SK-N-SH (cell line): ENCODE data around the gene SPAAR. TPM values are rescaled to one million over a fixed set of nuclear protein-coding genes. Genes with fewer than 3 reads are reported as not detected.

ENCODE experiments used
- CTCF ChIA-PET: fragments of 300-600, 350-600 bp; formaldehyde crosslinking; extraction: SDS; loops from one replicate; lab custom pipeline; 2021; lab: Yijun Ruan, JAX
- POLR2A ChIA-PET: fragments of 350-600 bp; sonication (Branson Sonifier 250); formaldehyde crosslinking; extraction: SDS; loops from one replicate; lab custom pipeline; 2020; ENCODE audit warnings: antibody characterized with exemption, inconsistent platforms; lab: Yijun Ruan, JAX
- DNase-seq: peaks from one replicate; pipeline ENCODE4 v3.0.0; 2012
- H2AFZ ChIP-seq: fragments of 200-600 bp; sonication (generic); 2 replicates; pipeline ENCODE4 v1.8.1; 2016; ENCODE audit warnings: antibody characterized with exemption, mild to moderate bottlenecking, low read depth
- H3F3A ChIP-seq: fragments of 200-600 bp; sonication (generic); replicated peaks from 2 replicates; pipeline ENCODE3; 2016; ENCODE audit warnings: antibody characterized with exemption, mild to moderate bottlenecking; ENCODE audit not compliant: insufficient read depth
- H3K27ac ChIP-seq, 2 experiments: fragments of 200-500 bp in 1 of 2; fragments of 200-600 bp in 1 of 2; sonication (Bioruptor generic) in 1 of 2; sonication (generic), shearing (Covaris generic) in 1 of 2; 2 replicates each; pipeline versions ENCODE4 v1.5.1 to v1.6.1; 2014 to 2016; ENCODE audit warnings: low read depth in 2 of 2, inconsistent platforms in 1 of 2, low read length in 1 of 2, mild to moderate bottlenecking in 1 of 2, mixed read lengths in 1 of 2
- H3K27me3 ChIP-seq: fragments of 200-600 bp; sonication (generic), shearing (Covaris generic); 2 replicates; pipeline ENCODE4 v1.6.1; 2016; ENCODE audit warnings: mixed run types; ENCODE audit not compliant: insufficient read depth
- H3K36me3 ChIP-seq, 2 experiments: fragments of 200-500 bp in 1 of 2; fragments of 200-600 bp in 1 of 2; sonication (Bioruptor generic) in 1 of 2; sonication (generic) in 1 of 2; replicated peaks in 1 of 2; 2 replicates each; pipeline versions ENCODE3 to v1.5.1; 2014 to 2016; ENCODE audit warnings: low read length in 1 of 2, mild to moderate bottlenecking in 1 of 2; ENCODE audit not compliant: insufficient read depth in 2 of 2, control insufficient read depth in 1 of 2
- H3K4me1 ChIP-seq, 2 experiments: fragments of 200-500 bp in 1 of 2; fragments of 200-600 bp in 1 of 2; sonication (Bioruptor generic) in 1 of 2; sonication (generic), shearing (Covaris generic) in 1 of 2; 2 replicates each; pipeline versions ENCODE4 v1.5.1 to v1.6.1; 2014 to 2016; ENCODE audit warnings: low read depth in 1 of 2, low read length in 1 of 2, mixed run types in 1 of 2; ENCODE audit not compliant: insufficient read depth in 2 of 2, control insufficient read depth in 1 of 2
- H3K4me2 ChIP-seq: fragments of 200-600 bp; sonication (generic), shearing (Covaris generic); 2 replicates; pipeline ENCODE4 v1.6.1; 2017; ENCODE audit warnings: mixed run types
- H3K4me3 ChIP-seq, 2 experiments: fragments of 200-500 bp in 1 of 2; fragments of 200-600 bp in 1 of 2; sonication (Bioruptor generic) in 1 of 2; sonication (generic), shearing (Covaris generic) in 1 of 2; 2 replicates each; pipeline versions ENCODE4 v1.5.1 to v1.8.1; 2014 to 2016; ENCODE audit warnings: low read depth in 2 of 2, inconsistent platforms in 1 of 2, low read length in 1 of 2, mild to moderate bottlenecking in 1 of 2, mixed read lengths in 1 of 2, moderate library complexity in 1 of 2
- H3K79me2 ChIP-seq: fragments of 200-600 bp; sonication (generic); 2 replicates; pipeline ENCODE4 v1.8.1; 2017; ENCODE audit warnings: mild to moderate bottlenecking; ENCODE audit not compliant: insufficient read depth
- H3K9ac ChIP-seq: fragments of 200-600 bp; sonication (generic); 2 replicates; pipeline ENCODE4 v1.6.1; 2017; ENCODE audit warnings: mixed run types
- H3K9me2 ChIP-seq: fragments of 200-600 bp; sonication (generic); 2 replicates; pipeline ENCODE4 v1.6.1; 2017; ENCODE audit warnings: mixed run types
- H3K9me3 ChIP-seq: fragments of 200-600 bp; sonication (generic); 2 replicates; pipeline ENCODE4 v1.6.1; 2017; ENCODE audit warnings: mixed run types, mild to moderate bottlenecking, moderate library complexity
- H4K20me1 ChIP-seq: fragments of 200-600 bp; sonication (generic); 2 replicates; pipeline ENCODE4 v1.6.1; 2017; ENCODE audit warnings: mild to moderate bottlenecking, mixed run types; ENCODE audit not compliant: insufficient read depth
- EP300 ChIP-seq, 2 experiments: IDR thresholded peaks; 2 replicates each; pipeline versions ENCODE4 v1.4.0 to v1.6.1; 2012; ENCODE audit warnings: borderline replicate concordance in 1 of 2, low read depth in 1 of 2, low read length in 1 of 2
- FOSL2 ChIP-seq: IDR thresholded peaks from 2 replicates; pipeline ENCODE4 v1.4.0; 2012; ENCODE audit warnings: low read depth, mild to moderate bottlenecking, moderate library complexity, borderline replicate concordance
- GATA2 ChIP-seq: sonication (generic); formaldehyde crosslinking; IDR thresholded peaks from 2 replicates; pipeline ENCODE4 v1.5.0; 2020; ENCODE audit warnings: mild to moderate bottlenecking, missing genetic modification reagents
- RCOR1 ChIP-seq: fragments of 150-350 bp; IDR thresholded peaks from 2 replicates; pipeline ENCODE4 v1.6.1; 2017; ENCODE audit warnings: antibody characterized with exemption, low read length
- SIN3A ChIP-seq: IDR thresholded peaks from 2 replicates; pipeline ENCODE4 v1.6.1; 2012; ENCODE audit warnings: low read depth, mild to moderate bottlenecking, low read length, moderate library complexity, borderline replicate concordance
- YY1 ChIP-seq: IDR thresholded peaks from 2 replicates; pipeline ENCODE4 v1.4.0; 2012; ENCODE audit warnings: low read depth, mild to moderate bottlenecking
- WGBS: methylation state at CpG from one replicate; pipeline ENCODE4 v1.1.6; 2017; ENCODE audit warnings: low lambda C conversion rate; 5-methylcytosine and 5-hydroxymethylcytosine counted together
- polyA plus RNA-seq, 3 experiments: library from polyadenylated mRNA; depleted of rRNA; stranded (reverse); fragments of >200 nt; gene quantifications; 2 replicates each; pipeline ENCODE4 v1.2.3, GENCODE V29; 2012
- TF ChIP-seq, protein P1 (sequence below): IDR thresholded peaks from 2 replicates; pipeline ENCODE4 v1.4.0; 2012; ENCODE audit warnings: low read depth, borderline replicate concordance

SPAAR gene
- polyA plus RNA-seq, 1 of the 3 experiments (the other 2 are of a cell fraction), result 0.13 TPM

- H3K27ac ChIP-seq, result no peak overlapping the region
- TF ChIP-seq, protein P1, sequence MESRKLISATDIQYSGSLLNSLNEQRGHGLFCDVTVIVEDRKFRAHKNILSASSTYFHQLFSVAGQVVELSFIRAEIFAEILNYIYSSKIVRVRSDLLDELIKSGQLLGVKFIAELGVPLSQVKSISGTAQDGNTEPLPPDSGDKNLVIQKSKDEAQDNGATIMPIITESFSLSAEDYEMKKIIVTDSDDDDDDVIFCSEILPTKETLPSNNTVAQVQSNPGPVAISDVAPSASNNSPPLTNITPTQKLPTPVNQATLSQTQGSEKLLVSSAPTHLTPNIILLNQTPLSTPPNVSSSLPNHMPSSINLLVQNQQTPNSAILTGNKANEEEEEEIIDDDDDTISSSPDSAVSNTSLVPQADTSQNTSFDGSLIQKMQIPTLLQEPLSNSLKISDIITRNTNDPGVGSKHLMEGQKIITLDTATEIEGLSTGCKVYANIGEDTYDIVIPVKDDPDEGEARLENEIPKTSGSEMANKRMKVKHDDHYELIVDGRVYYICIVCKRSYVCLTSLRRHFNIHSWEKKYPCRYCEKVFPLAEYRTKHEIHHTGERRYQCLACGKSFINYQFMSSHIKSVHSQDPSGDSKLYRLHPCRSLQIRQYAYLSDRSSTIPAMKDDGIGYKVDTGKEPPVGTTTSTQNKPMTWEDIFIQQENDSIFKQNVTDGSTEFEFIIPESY, result no peak
- TF ChIP-seq EP300 (IDR thresholded peaks at IDR 0.05; ENCODE audit: borderline replicate concordance in 1 of 2, low read depth in 1 of 2, low read length in 1 of 2) (no peak), GATA2 (no peak), YY1 (no peak), FOSL2 (no peak)
- POLR2A ChIA-PET, result no interaction called here
- H3K4me2 ChIP-seq, result no peak overlapping the region
- H3K4me3 ChIP-seq, result no peak overlapping the region
- H3K79me2 ChIP-seq, result no peaks in the 10 kb centered on the region
- H3K9me2 ChIP-seq, result no peaks in the 10 kb centered on the region
- no peaks in the 10 kb centered on the region for H3K27me3 ChIP-seq
- 59% methylated on average over 3 of the region's 4 CpGs for WGBS
- H2AFZ ChIP-seq, result no peak overlapping the region
- H3K9ac ChIP-seq, result no peak overlapping the region
- no peaks in the 10 kb centered on the region for H4K20me1 ChIP-seq
- CTCF ChIA-PET, result interaction anchor here (1.9 to 2.1 kb wide), 2 partner anchors 15 to 77 kb away, joined by 8 to 9 read pairs; no protein-coding TSS in a partner anchor
- no peak for DNase-seq
- no peaks in the 10 kb centered on the region for H3F3A ChIP-seq
- no peaks in the 10 kb centered on the region; a peak in 1 of 4 replicates for H3K4me1 ChIP-seq
- H3K9me3 ChIP-seq, result no peaks in the 10 kb centered on the region
- H3K36me3 ChIP-seq, result no peaks in the 10 kb centered on the region
Observed at GRCh38 chr9:35867538-35867937, 41.8 kb upstream of the SPAAR start.

- no peaks in the 10 kb centered on the region for H3F3A ChIP-seq
- H3K9me3 ChIP-seq, result no peaks in the 10 kb centered on the region
- DNase-seq, result no peak
- H3K4me1 ChIP-seq, result no peaks in the 10 kb centered on the region; a peak in 1 of 4 replicates
- ChIA-PET CTCF (interaction anchor here (1.2 to 2.1 kb wide), 3 partner anchors 13 to 79 kb away, joined by 3 to 9 read pairs (median 8); no protein-coding TSS in a partner anchor), POLR2A (no interaction called here)
- no peak overlapping the region for H3K4me3 ChIP-seq
- H3K79me2 ChIP-seq, result no peaks in the 10 kb centered on the region
- H3K9ac ChIP-seq, result no peak overlapping the region
- no peak overlapping the region for H3K4me2 ChIP-seq
- H2AFZ ChIP-seq, result no peak overlapping the region
- H3K9me2 ChIP-seq, result no peaks in the 10 kb centered on the region
- H3K27ac ChIP-seq, result no peak overlapping the region
- no peaks in the 10 kb centered on the region for H3K27me3 ChIP-seq
- H3K36me3 ChIP-seq, result no peaks in the 10 kb centered on the region
- WGBS, result 66% methylated on average over 2 of the region's 2 CpGs
- TF ChIP-seq, protein P1, result no peak
- TF ChIP-seq RCOR1 (no peak), SIN3A (no peak)
- H4K20me1 ChIP-seq, result no peaks in the 10 kb centered on the region
Observed at GRCh38 chr9:35868933-35869332, 40.4 kb upstream of the SPAAR start.
